ENCODE results near the gene CADPS.
"Not testable (repeated sequence)": the region's sequence is repeated elsewhere in the genome, so short reads cannot be mapped to it uniquely, and the experiment has no call there.

CADPS gene

GRCh38 chr3:62586356-62586755 lies 288.9 kb downstream of the CADPS start:
- peak; percentile 6 for DNase-seq

- DNase-seq = no peak
Observed at GRCh38 chr3:62585861-62586260, 289.4 kb downstream of the CADPS start.

- DNase-seq = no peak
Observed at GRCh38 chr3:62584636-62585035, 290.6 kb downstream of the CADPS start.

GRCh38 chr3:62582495-62583172 lies 292.6 kb downstream of the CADPS start:
- DNase-seq = no peak

GRCh38 chr3:62580485-62580884 lies 294.7 kb downstream of the CADPS start:
- not testable (repeated sequence) for DNase-seq

GRCh38 chr3:62577153-62577552 lies 298.1 kb downstream of the CADPS start:
- no peak for DNase-seq

- DNase-seq = no peak
Observed at GRCh38 chr3:62574266-62574898, 300.8 kb downstream of the CADPS start.

GRCh38 chr3:62571916-62572315 lies 303.3 kb downstream of the CADPS start:
- DNase-seq = no peak

GRCh38 chr3:62570888-62571287 lies 304.3 kb downstream of the CADPS start:
- DNase-seq = no peak

- no peak for DNase-seq
Observed at GRCh38 chr3:62569609-62570008, 305.6 kb downstream of the CADPS start.

- no peak for DNase-seq
Observed at GRCh38 chr3:62567097-62568021, 307.9 kb downstream of the CADPS start.

- no peak for DNase-seq
Observed at GRCh38 chr3:62566022-62566557, 309.1 kb downstream of the CADPS start.

GRCh38 chr3:62562596-62562995 lies 312.6 kb downstream of the CADPS start:
- no peak for DNase-seq

- no peak for DNase-seq
Observed at GRCh38 chr3:62562017-62562416, 313.2 kb downstream of the CADPS start.

- no peak for DNase-seq
Observed at GRCh38 chr3:62559831-62560445, 315.3 kb downstream of the CADPS start.

- peak; percentile 15 for DNase-seq
Observed at GRCh38 chr3:62558549-62559112, 316.6 kb downstream of the CADPS start.

- no peak for DNase-seq
Observed at GRCh38 chr3:62557983-62558382, 317.2 kb downstream of the CADPS start.

GRCh38 chr3:62557450-62557849 lies 317.8 kb downstream of the CADPS start:
- DNase-seq = no peak

- no peak for DNase-seq
Observed at GRCh38 chr3:62556121-62556815, 318.9 kb downstream of the CADPS start.

GRCh38 chr3:62554264-62554799 lies 320.9 kb downstream of the CADPS start:
- no peak for DNase-seq

GRCh38 chr3:62553811-62554210 lies 321.4 kb downstream of the CADPS start:
- DNase-seq = no peak

- no peak for DNase-seq
Observed at GRCh38 chr3:62551556-62551955, 323.7 kb downstream of the CADPS start.
